RWPE1 (cell line): Measurements from ENCODE around the gene VSTM4.

Experiments used
- CTCF ChIA-PET: fragments of 350-600 bp; sonication (Branson Sonifier 250); formaldehyde crosslinking; extraction: SDS; loops from one replicate; lab custom pipeline; 2021; lab: Yijun Ruan, JAX
- POLR2A ChIA-PET: fragments of 400-600 bp; formaldehyde crosslinking; extraction: SDS; loops from one replicate; lab custom pipeline; 2020; ENCODE audit warnings: antibody characterized with exemption; ENCODE audit not compliant: low non-redundant PET; lab: Yijun Ruan, JAX
- DNase-seq: peaks from one replicate; pipeline ENCODE4 v3.0.0; 2012; ENCODE audit warnings: low spot score
- H3K27ac ChIP-seq: fragments of 450-650 bp; 2 replicates; pipeline ENCODE4 v1.5.1; 2017
- TF ChIP-seq, protein P1 (sequence below): fragments of 450-650 bp; conservative IDR thresholded peaks from 2 replicates; pipeline ENCODE4 v1.5.1; 2017; ENCODE audit warnings: low read depth, mild to moderate bottlenecking

Gene VSTM4

DNA sequence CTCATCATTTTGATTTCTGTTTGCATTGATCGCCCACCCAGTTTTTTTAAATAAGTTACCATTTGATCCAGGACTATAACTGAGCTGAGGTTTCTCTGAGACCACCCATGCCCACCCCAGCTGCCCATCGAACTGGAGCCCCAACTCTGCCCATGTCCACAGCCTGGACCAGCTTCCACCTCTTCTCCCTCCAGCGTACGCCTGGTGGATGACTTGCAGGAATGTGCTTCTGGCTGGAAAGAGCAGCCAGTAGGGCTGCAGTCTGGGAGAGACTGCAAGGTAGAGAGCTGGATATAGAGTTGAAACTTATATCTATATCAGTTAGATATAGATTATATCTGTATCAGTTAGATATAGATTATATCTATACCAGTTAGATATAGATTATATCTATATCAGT lies 149.9 kb downstream of the VSTM4 start:
- DNase-seq: no peak
- H3K27ac ChIP-seq: no peak overlapping the region
- TF ChIP-seq, protein P1, sequence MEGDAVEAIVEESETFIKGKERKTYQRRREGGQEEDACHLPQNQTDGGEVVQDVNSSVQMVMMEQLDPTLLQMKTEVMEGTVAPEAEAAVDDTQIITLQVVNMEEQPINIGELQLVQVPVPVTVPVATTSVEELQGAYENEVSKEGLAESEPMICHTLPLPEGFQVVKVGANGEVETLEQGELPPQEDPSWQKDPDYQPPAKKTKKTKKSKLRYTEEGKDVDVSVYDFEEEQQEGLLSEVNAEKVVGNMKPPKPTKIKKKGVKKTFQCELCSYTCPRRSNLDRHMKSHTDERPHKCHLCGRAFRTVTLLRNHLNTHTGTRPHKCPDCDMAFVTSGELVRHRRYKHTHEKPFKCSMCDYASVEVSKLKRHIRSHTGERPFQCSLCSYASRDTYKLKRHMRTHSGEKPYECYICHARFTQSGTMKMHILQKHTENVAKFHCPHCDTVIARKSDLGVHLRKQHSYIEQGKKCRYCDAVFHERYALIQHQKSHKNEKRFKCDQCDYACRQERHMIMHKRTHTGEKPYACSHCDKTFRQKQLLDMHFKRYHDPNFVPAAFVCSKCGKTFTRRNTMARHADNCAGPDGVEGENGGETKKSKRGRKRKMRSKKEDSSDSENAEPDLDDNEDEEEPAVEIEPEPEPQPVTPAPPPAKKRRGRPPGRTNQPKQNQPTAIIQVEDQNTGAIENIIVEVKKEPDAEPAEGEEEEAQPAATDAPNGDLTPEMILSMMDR: no peak
- ChIA-PET POLR2A (no interaction called here), CTCF (no interaction called here)
